Stimulated activated CD4-positive, alpha-beta T cell treated with anti-CD3 and anti-CD28 coated beads, Interleukin-1b, Interleukin-23, amount 100 ng/mL, for 4 hours (primary cell): ENCODE measurements around the gene PLXNA4.

Source experiments
- DNase-seq, 2 donors: peaks; one replicate each; pipeline ENCODE4 v3.0.0-alpha.2; 2020; ENCODE audit warnings: low read depth in 2 of 2

The PLXNA4 gene

GRCh38 chr7:132117181-132117580, 459.1 kb downstream of the PLXNA4 start:
- no peak for DNase-seq

- no peak for DNase-seq
These were observed 459.9 kb downstream of the PLXNA4 start for GRCh38 chr7:132116369-132116768.

- no peak for DNase-seq
These were observed 460.5 kb downstream of the PLXNA4 start for GRCh38 chr7:132115758-132116157.

- no peak for DNase-seq
These were observed 461.2 kb downstream of the PLXNA4 start for GRCh38 chr7:132115028-132115427.

GRCh38 chr7:132114411-132114810, 461.9 kb downstream of the PLXNA4 start:
- no peak for DNase-seq

- no peak for DNase-seq
These were observed 462.5 kb downstream of the PLXNA4 start for GRCh38 chr7:132113536-132114371.

- DNase-seq = no peak
These were observed 463.6 kb downstream of the PLXNA4 start for GRCh38 chr7:132112657-132113056.

GRCh38 chr7:132112106-132112505, 464.2 kb downstream of the PLXNA4 start:
- no peak for DNase-seq

GRCh38 chr7:132110692-132111091, 465.6 kb downstream of the PLXNA4 start:
- DNase-seq = no peak

GRCh38 chr7:132109769-132110168, 466.5 kb downstream of the PLXNA4 start:
- DNase-seq = no peak

- no peak for DNase-seq
These were observed 467.7 kb downstream of the PLXNA4 start for GRCh38 chr7:132108563-132108962.

GRCh38 chr7:132106491-132106890, 469.8 kb downstream of the PLXNA4 start:
- DNase-seq = no peak

GRCh38 chr7:132105096-132105495, 471.2 kb downstream of the PLXNA4 start:
- no peak for DNase-seq

- no peak for DNase-seq
These were observed 472.6 kb downstream of the PLXNA4 start for GRCh38 chr7:132103718-132104117.

- no peak for DNase-seq
These were observed 473.3 kb downstream of the PLXNA4 start for GRCh38 chr7:132102942-132103341.

- DNase-seq = no peak
These were observed 473.9 kb downstream of the PLXNA4 start for GRCh38 chr7:132102391-132102790.

- no peak for DNase-seq
These were observed 475.3 kb downstream of the PLXNA4 start for GRCh38 chr7:132100981-132101380.

- DNase-seq = no peak
These were observed 475.8 kb downstream of the PLXNA4 start for GRCh38 chr7:132100483-132100882.

GRCh38 chr7:132099163-132099562, 477.1 kb downstream of the PLXNA4 start:
- DNase-seq = no peak

- DNase-seq = no peak
These were observed 477.9 kb downstream of the PLXNA4 start for GRCh38 chr7:132098327-132098726.

- DNase-seq = no peak
These were observed 478.6 kb downstream of the PLXNA4 start for GRCh38 chr7:132097550-132098134.

GRCh38 chr7:132095111-132095765, 481.0 kb downstream of the PLXNA4 start:
- no peak for DNase-seq

GRCh38 chr7:132092106-132092505, 484.2 kb downstream of the PLXNA4 start:
- DNase-seq = no peak
